GM12891 (cell line): ENCODE results near the gene AMIGO3.
A peak's percentile ranks its signal among the peaks of the same experiment; 100 is the strongest.

ENCODE experiments used
- DNase-seq: peaks from one replicate; pipeline ENCODE4 v3.0.0; 2011; ENCODE audit warnings: low spot score; ENCODE audit not compliant: insufficient read length
- FAIRE-seq: peaks from 2 replicates; lab custom pipeline; 2011; peaks lifted over from hg19 to GRCh38; lab: Jason Lieb, UNC
- PAX5 ChIP-seq: IDR thresholded peaks from 2 replicates; pipeline ENCODE4 v1.6.1; 2011; ENCODE audit warnings: low read length, moderate library complexity, mild to moderate bottlenecking; ENCODE audit not compliant: insufficient read depth, severe bottlenecking
- POLR2A ChIP-seq: IDR thresholded peaks from 2 replicates; pipeline ENCODE4 v1.6.1; 2011; ENCODE audit warnings: low read depth, low read length, control low read depth
- POLR2AphosphoS5 ChIP-seq: IDR thresholded peaks from 2 replicates; pipeline ENCODE4 v1.6.1; 2011; ENCODE audit warnings: low read depth, low read length, control low read depth
- POU2F2 ChIP-seq: IDR thresholded peaks from 2 replicates; pipeline ENCODE4 v1.6.1; 2011; ENCODE audit warnings: low read depth, mild to moderate bottlenecking, control low read depth, low read length, moderate library complexity
- SPI1 ChIP-seq: IDR thresholded peaks from 2 replicates; pipeline ENCODE4 v1.6.1; 2011; ENCODE audit warnings: low read depth, low read length, control low read depth
- TAF1 ChIP-seq: IDR thresholded peaks from 2 replicates; pipeline ENCODE4 v1.6.1; 2011; ENCODE audit warnings: low read depth, low read length, control low read depth

Gene AMIGO3

DNA sequence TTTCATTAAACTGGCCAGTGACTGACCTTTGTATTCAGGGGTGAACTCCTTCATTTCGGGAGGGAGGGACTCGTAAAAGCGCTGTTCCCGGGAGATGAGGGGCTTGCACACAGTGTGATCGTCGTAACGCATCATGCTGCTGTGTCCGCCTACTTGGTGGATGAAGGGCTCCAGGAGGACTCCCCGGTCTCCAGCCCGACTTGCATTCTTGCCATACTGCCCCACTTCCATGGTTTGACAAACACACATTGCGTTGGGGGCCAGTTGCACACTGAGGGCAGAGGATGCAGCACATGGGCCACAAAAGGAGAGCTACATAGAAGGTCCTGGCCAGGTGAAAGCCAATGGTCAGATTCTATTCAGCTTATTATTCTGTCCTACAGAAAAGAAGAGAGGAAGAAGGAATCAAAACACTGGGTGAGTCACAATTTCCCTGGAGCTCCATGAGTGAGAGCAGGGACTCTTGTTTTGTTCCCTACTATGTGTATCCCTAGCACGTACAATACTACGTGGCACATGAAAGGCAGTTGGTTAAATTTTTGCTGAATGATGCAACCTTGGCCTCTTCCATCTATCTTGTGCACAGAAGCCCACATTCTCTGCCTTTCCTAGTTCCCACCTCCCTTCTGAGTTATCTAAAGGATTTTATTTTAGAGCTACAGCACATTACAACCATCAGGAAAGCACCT lies 28.5 kb upstream of the AMIGO3 start:
- TF ChIP-seq POLR2AphosphoS5 = no peak
- TF ChIP-seq PAX5 = no peak
- no peak for TF ChIP-seq SPI1
- no peak for TF ChIP-seq TAF1
- TF ChIP-seq POLR2A = no peak
- no peak for TF ChIP-seq POU2F2
- FAIRE-seq (no peak), DNase-seq (no peak)

- TF ChIP-seq POU2F2 (no peak), POLR2A (no peak), POLR2AphosphoS5 (no peak), PAX5 (no peak), SPI1 (no peak), TAF1 (no peak)
- FAIRE-seq (no peak), DNase-seq (no peak)
Measured at GRCh38 chr3:49745986-49746385, 26.5 kb upstream of the AMIGO3 start.

- FAIRE-seq (no peak), DNase-seq (no peak)
- TF ChIP-seq TAF1 (no peak), POLR2A (no peak), POLR2AphosphoS5 (no peak), SPI1 (no peak), POU2F2 (no peak), PAX5 (no peak)
Measured at GRCh38 chr3:49740427-49740826, 20.9 kb upstream of the AMIGO3 start.

GRCh38 chr3:49738067-49738713 lies 18.7 kb upstream of the AMIGO3 start:
- DNase-seq (no peak), FAIRE-seq (no peak)
- no peak for TF ChIP-seq POLR2A
- TF ChIP-seq POU2F2 = no peak
- TF ChIP-seq PAX5 = no peak
- no peak for TF ChIP-seq TAF1
- TF ChIP-seq SPI1 = no peak
- no peak for TF ChIP-seq POLR2AphosphoS5

- no peak for TF ChIP-seq TAF1
- no peak for TF ChIP-seq SPI1
- no peak for TF ChIP-seq PAX5
- TF ChIP-seq POU2F2 = no peak
- TF ChIP-seq POLR2A = no peak
- no peak for TF ChIP-seq POLR2AphosphoS5
- FAIRE-seq = no peak
- no peak for DNase-seq
Measured at GRCh38 chr3:49734752-49735151, 15.3 kb upstream of the AMIGO3 start.

DNA sequence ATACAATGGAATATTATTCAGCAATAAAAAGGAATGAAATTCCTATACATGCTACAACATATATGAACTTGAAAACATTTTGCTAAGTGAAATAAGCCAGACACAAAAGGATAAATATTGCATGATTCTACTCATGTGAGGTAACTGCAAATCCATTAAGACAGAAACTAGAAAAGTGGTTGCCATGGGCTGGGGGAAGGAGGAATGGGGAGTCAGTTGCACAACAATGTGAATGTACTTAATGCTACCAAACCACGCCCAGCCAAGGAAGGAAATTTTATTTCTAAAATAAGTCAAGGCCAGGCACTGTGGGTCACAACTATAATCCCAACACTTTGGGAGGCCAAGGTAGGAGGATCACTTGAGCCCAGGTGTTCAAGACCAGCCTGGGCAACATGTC lies 14.1 kb upstream of the AMIGO3 start:
- no peak for TF ChIP-seq POU2F2
- no peak for TF ChIP-seq PAX5
- TF ChIP-seq SPI1 = no peak
- TF ChIP-seq TAF1 = no peak
- DNase-seq (no peak), FAIRE-seq (no peak)

DNA sequence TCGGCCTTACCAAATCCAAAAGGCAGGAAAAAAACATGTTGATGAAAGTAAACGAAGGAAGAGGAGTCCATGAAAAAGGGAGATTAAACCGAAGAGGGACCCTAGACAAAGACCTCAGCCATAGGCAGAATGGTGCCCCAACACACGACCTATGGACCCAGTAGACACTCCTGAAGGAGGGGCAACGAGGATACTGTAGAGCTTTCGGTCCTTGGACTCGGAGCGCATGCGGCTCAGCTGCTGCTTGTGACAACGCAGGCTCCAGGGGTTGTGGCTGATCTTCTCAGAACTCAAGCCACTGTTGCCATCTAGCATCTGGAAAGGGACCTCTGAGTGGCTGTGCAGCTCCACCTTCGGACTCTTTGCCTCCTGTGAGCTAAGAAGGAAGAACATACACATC lies 13.1 kb upstream of the AMIGO3 start:
- DNase-seq = no peak
- no peak for TF ChIP-seq POU2F2
- TF ChIP-seq POLR2A = no peak
- TF ChIP-seq PAX5 = no peak
- TF ChIP-seq TAF1 = no peak
- TF ChIP-seq POLR2AphosphoS5 = no peak
- TF ChIP-seq SPI1 = no peak
- FAIRE-seq = no peak

DNA sequence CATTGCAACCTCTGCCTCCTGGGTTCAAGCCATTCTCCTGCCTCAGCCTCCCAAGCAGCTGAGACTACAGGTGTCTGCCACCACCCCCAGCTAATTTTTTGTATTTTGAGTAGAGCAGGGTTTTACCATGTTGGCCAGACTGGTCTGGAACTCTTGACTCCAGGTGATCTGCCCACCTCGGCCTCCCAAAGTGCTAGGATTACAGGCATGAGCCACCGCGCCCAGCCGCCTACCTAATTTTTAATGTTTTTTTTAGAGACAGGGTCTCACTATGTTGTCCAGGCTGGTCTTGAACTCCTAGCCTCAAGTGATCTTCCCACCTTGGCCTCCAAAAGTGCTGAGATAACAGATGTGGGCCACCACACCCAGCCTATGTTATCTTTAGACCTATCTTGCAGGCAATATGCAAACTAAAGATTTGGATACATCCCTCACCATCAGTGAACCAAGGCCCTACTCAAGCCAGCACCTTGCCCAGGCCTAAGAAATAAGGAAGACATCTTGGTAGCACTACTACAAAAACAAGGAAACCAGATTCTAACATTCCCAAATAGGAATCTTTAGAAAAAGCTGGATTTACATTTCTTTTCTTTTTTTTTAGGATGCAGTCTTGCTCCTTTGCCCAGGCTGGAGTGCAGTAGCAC lies 10.6 kb upstream of the AMIGO3 start:
- TF ChIP-seq POLR2A (no peak), POLR2AphosphoS5 (no peak), POU2F2 (no peak), PAX5 (no peak), TAF1 (no peak), SPI1 (no peak)
- FAIRE-seq (no peak), DNase-seq (no peak)

DNA sequence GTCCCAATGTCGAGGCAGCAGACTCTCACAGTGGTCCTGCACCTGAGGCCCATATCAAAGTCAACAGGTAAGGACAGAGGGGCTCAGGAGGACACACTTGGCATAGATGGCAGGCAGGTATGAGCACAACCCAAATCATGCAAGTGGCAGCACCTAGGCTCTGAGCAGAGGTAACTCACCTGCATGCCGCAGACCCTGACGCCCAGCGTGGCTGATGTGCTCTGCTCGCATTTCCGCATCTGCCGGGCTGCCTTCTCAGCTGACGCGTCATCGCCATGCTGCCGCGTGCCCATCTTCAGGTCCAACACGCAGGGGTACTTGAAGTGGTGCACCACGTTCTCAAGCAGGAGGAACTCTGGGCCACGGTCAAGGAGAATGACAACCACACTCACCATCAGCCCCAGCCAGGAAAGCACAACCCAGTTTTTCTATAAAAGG lies 8.5 kb upstream of the AMIGO3 start:
- DNase-seq (no peak), FAIRE-seq (peak; percentile 13)
- TF ChIP-seq TAF1 = no peak
- TF ChIP-seq POLR2AphosphoS5 = no peak
- TF ChIP-seq POLR2A = no peak
- no peak for TF ChIP-seq PAX5
- TF ChIP-seq SPI1 = no peak
- no peak for TF ChIP-seq POU2F2
